Activated T-helper 2 cell treated with anti-CD3 and anti-CD28 coated beads, Interferon-gamma antibody, Interleukin-2, Interleukin-4, amounts not matched to agents 10 μg/mL and 5 μg/mL and 100 μg/mL, durations not matched to agents 14 hours and 24 hours and 36 hours (primary cell): ENCODE measurements around the gene ARSG. TPM values are rescaled to one million over a fixed set of nuclear protein-coding genes. Genes with fewer than 3 reads are reported as not detected.

Experiments
- DNase-seq: peaks from one replicate; pipeline ENCODE4 v3.0.0; 2021; ENCODE audit warnings: low spot score
- H3K27ac Mint-ChIP-seq: one replicate; pipeline ENCODE4 v1.8.0; 2021; ENCODE audit warnings: mixed read lengths
- H3K27me3 Mint-ChIP-seq: one replicate; pipeline ENCODE4 v1.8.0; 2021; ENCODE audit warnings: low read depth, mixed read lengths
- H3K36me3 Mint-ChIP-seq: one replicate; pipeline ENCODE4 v1.8.0; 2021; ENCODE audit warnings: low read depth, mixed read lengths
- H3K4me1 Mint-ChIP-seq: one replicate; pipeline ENCODE4 v1.8.0; 2021; ENCODE audit warnings: low read depth, mixed read lengths
- H3K4me3 Mint-ChIP-seq: one replicate; pipeline ENCODE4 v1.8.0; 2021; ENCODE audit warnings: low read depth, mild to moderate bottlenecking, moderate library complexity, mixed read lengths
- H3K9me3 Mint-ChIP-seq: one replicate; pipeline ENCODE4 v1.8.0; 2021; ENCODE audit warnings: mixed read lengths
- intact Hi-C: fragments of 100-400 bp; cut with micrococcal nuclease; formaldehyde crosslinking; loops from one replicate; pipeline ENCODE4 v1.15.1; 2023
- total RNA-seq: library from RNA; stranded (reverse); gene quantifications from 2 replicates; pipeline ENCODE4 v1.2.3, GENCODE V29; 2022

Gene ARSG
- total RNA-seq, 1 donor from 2014 or later: 7.3 TPM

GRCh38 chr17:68289936-68290267 is 1.4 kb upstream of the ARSG start:
- intact Hi-C loops: loop anchor here (2.0 to 10.0 kb wide), 5 partner anchors 43 to 175 kb away; partner anchors contain the start of gene AMZ2
- no peak for DNase-seq
- no peaks in the 10 kb centered on the region for H3K9me3 Mint-ChIP-seq
- no peaks in the 10 kb centered on the region for H3K27me3 Mint-ChIP-seq
- peaks cover 4% of the 10 kb centered on the region for H3K36me3 Mint-ChIP-seq
- peak overlapping the region; percentile 86 for H3K4me3 Mint-ChIP-seq
- H3K27ac Mint-ChIP-seq: peak overlapping the region; percentile 21
- H3K4me1 Mint-ChIP-seq: peaks cover 46% of the 10 kb centered on the region

- peak overlapping the region; percentile 87 for H3K27ac Mint-ChIP-seq
- intact Hi-C loops: loop anchor here (2.0 to 10.0 kb wide), 5 partner anchors 43 to 174 kb away; partner anchors contain the start of gene AMZ2
- peaks cover 6% of the 10 kb centered on the region for H3K36me3 Mint-ChIP-seq
- no peaks in the 10 kb centered on the region for H3K9me3 Mint-ChIP-seq
- H3K4me3 Mint-ChIP-seq: peak overlapping the region; percentile 86
- H3K27me3 Mint-ChIP-seq: no peaks in the 10 kb centered on the region
- H3K4me1 Mint-ChIP-seq: peaks cover 48% of the 10 kb centered on the region
- DNase-seq: peak; percentile 47
Observed at GRCh38 chr17:68290268-68290954, 884 bp upstream of the ARSG start.

- peak overlapping the region; percentile 81 for H3K4me3 Mint-ChIP-seq
- H3K27ac Mint-ChIP-seq: peak overlapping the region; percentile 84
- no peaks in the 10 kb centered on the region for H3K9me3 Mint-ChIP-seq
- no peaks in the 10 kb centered on the region for H3K27me3 Mint-ChIP-seq
- H3K36me3 Mint-ChIP-seq: peaks cover 6% of the 10 kb centered on the region
- DNase-seq: peak; percentile 92
- H3K4me1 Mint-ChIP-seq: peaks cover 60% of the 10 kb centered on the region
- intact Hi-C loops: loop anchor here (1.0 to 10.0 kb wide), 7 partner anchors 45 to 173 kb away; partner anchors contain the start of gene AMZ2
Observed at GRCh38 chr17:68291836-68292688, 767 bp downstream of the ARSG start.

GRCh38 chr17:68292689-68293040 is 1.4 kb downstream of the ARSG start:
- H3K9me3 Mint-ChIP-seq: no peaks in the 10 kb centered on the region
- H3K27ac Mint-ChIP-seq: peak overlapping the region; percentile 84
- no peaks in the 10 kb centered on the region for H3K27me3 Mint-ChIP-seq
- peak overlapping the region; percentile 81 for H3K4me3 Mint-ChIP-seq
- no peak for DNase-seq
- H3K4me1 Mint-ChIP-seq: peaks cover 62% of the 10 kb centered on the region
- peaks cover 6% of the 10 kb centered on the region for H3K36me3 Mint-ChIP-seq
- intact Hi-C loops: loop anchor here (1.0 to 10.0 kb wide), 5 partner anchors 45 to 172 kb away; partner anchors contain the start of gene AMZ2

GRCh38 chr17:68293490-68294195 is 2.3 kb downstream of the ARSG start:
- intact Hi-C loops: loop anchor here (5.0 to 10.0 kb wide), 3 partner anchors 46 to 171 kb away; partner anchors contain the start of gene AMZ2
- H3K4me1 Mint-ChIP-seq: peaks cover 63% of the 10 kb centered on the region
- H3K36me3 Mint-ChIP-seq: peaks cover 6% of the 10 kb centered on the region
- no peak overlapping the region for H3K27ac Mint-ChIP-seq
- no peaks in the 10 kb centered on the region for H3K27me3 Mint-ChIP-seq
- no peak for DNase-seq
- no peaks in the 10 kb centered on the region for H3K9me3 Mint-ChIP-seq
- no peak overlapping the region for H3K4me3 Mint-ChIP-seq

GRCh38 chr17:68294196-68294555 is 2.9 kb downstream of the ARSG start:
- peaks cover 60% of the 10 kb centered on the region for H3K4me1 Mint-ChIP-seq
- no peak overlapping the region for H3K4me3 Mint-ChIP-seq
- H3K27me3 Mint-ChIP-seq: no peaks in the 10 kb centered on the region
- H3K9me3 Mint-ChIP-seq: no peaks in the 10 kb centered on the region
- no peak for DNase-seq
- H3K27ac Mint-ChIP-seq: no peak overlapping the region
- peaks cover 6% of the 10 kb centered on the region for H3K36me3 Mint-ChIP-seq
- intact Hi-C loops: loop anchor here (5.0 to 10.0 kb wide), 3 partner anchors 47 to 171 kb away; partner anchors contain the start of gene AMZ2

GRCh38 chr17:68294617-68295016 is 3.3 kb downstream of the ARSG start:
- intact Hi-C loops: loop anchor here (5.0 to 10.0 kb wide), 3 partner anchors 47 to 170 kb away; partner anchors contain the start of gene AMZ2
- H3K36me3 Mint-ChIP-seq: peaks cover 6% of the 10 kb centered on the region
- H3K27me3 Mint-ChIP-seq: no peaks in the 10 kb centered on the region
- H3K4me3 Mint-ChIP-seq: no peak overlapping the region
- no peak overlapping the region for H3K27ac Mint-ChIP-seq
- DNase-seq: no peak
- H3K9me3 Mint-ChIP-seq: no peaks in the 10 kb centered on the region
- peaks cover 56% of the 10 kb centered on the region for H3K4me1 Mint-ChIP-seq

GRCh38 chr17:68295086-68295485 is 3.8 kb downstream of the ARSG start:
- peaks cover 52% of the 10 kb centered on the region for H3K4me1 Mint-ChIP-seq
- no peak overlapping the region for H3K4me3 Mint-ChIP-seq
- no peak for DNase-seq
- H3K9me3 Mint-ChIP-seq: no peaks in the 10 kb centered on the region
- peaks cover 6% of the 10 kb centered on the region for H3K36me3 Mint-ChIP-seq
- H3K27me3 Mint-ChIP-seq: no peaks in the 10 kb centered on the region
- intact Hi-C loops: loop anchor here (10.0 kb wide), 1 partner anchor 170 kb away; no protein-coding TSS in a partner anchor
- no peak overlapping the region for H3K27ac Mint-ChIP-seq

GRCh38 chr17:68296217-68297191 is 5.2 kb downstream of the ARSG start:
- H3K36me3 Mint-ChIP-seq: peaks cover 6% of the 10 kb centered on the region
- no peaks in the 10 kb centered on the region for H3K27me3 Mint-ChIP-seq
- no peaks in the 10 kb centered on the region for H3K9me3 Mint-ChIP-seq
- peak overlapping the region; percentile 43 for H3K4me3 Mint-ChIP-seq
- peak overlapping the region; percentile 66 for H3K27ac Mint-ChIP-seq
- peak; percentile 69 for DNase-seq
- H3K4me1 Mint-ChIP-seq: peaks cover 48% of the 10 kb centered on the region
- intact Hi-C loops: loop anchor here (1.0 to 10.0 kb wide), 4 partner anchors 14 to 168 kb away; no protein-coding TSS in a partner anchor

- Mint-ChIP-seq H3K27ac (peak overlapping the region; percentile 66), H3K36me3 (peaks cover 6% of the 10 kb centered on the region), H3K4me1 (peaks cover 53% of the 10 kb centered on the region)
Observed at GRCh38 chr17:68297195-68297594, 5.9 kb downstream of the ARSG start.

GRCh38 chr17:68298601-68299000 is 7.3 kb downstream of the ARSG start:
- Mint-ChIP-seq H3K36me3 (peaks cover 6% of the 10 kb centered on the region), H3K27me3 (no peaks in the 10 kb centered on the region), H3K4me3 (no peak overlapping the region), H3K9me3 (no peaks in the 10 kb centered on the region), H3K27ac (no peak overlapping the region), H3K4me1 (peaks cover 43% of the 10 kb centered on the region)
- intact Hi-C loops: loop anchor here (10.0 kb wide), 1 partner anchor 166 kb away; no protein-coding TSS in a partner anchor
- no peak for DNase-seq

More at GRCh38 chr17:68297195-68297594, 5.9 kb downstream of the ARSG start:
- DNase-seq: no peak
- no peaks in the 10 kb centered on the region for H3K27me3 Mint-ChIP-seq
- intact Hi-C loops: loop anchor here (2.0 to 10.0 kb wide), 2 partner anchors 14 to 168 kb away; no protein-coding TSS in a partner anchor
- H3K9me3 Mint-ChIP-seq: no peaks in the 10 kb centered on the region
- peak overlapping the region; percentile 9 for H3K4me3 Mint-ChIP-seq
